Karpas-422 (cell line): ENCODE measurements around the gene DPY19L2. TPM values are rescaled to one million over a fixed set of nuclear protein-coding genes. Genes with fewer than 3 reads are reported as not detected.
"Not testable (repeated sequence)": the region's sequence is repeated elsewhere in the genome, so short reads cannot be mapped to it uniquely, and the experiment has no call there.

ENCODE experiments used
- DNase-seq: peaks from one replicate; pipeline ENCODE4 v3.0.0-alpha.2; 2015
- H2AFZ ChIP-seq: fragments of 200-600 bp; sonication (generic); 2 replicates; pipeline ENCODE4 v1.6.1; 2014; ENCODE audit warnings: antibody characterized with exemption, low read length, mixed read lengths
- H3K27ac ChIP-seq: fragments of 200-600 bp; sonication (generic); 2 replicates; pipeline ENCODE4 v1.5.1; 2014; ENCODE audit warnings: mild to moderate bottlenecking, low read length, moderate library complexity
- H3K27me3 ChIP-seq: fragments of 200-600 bp; sonication (generic); 2 replicates; pipeline ENCODE4 v1.6.1; 2014; ENCODE audit warnings: low read length, mixed read lengths
- H3K36me3 ChIP-seq: fragments of 200-600 bp; sonication (generic); 2 replicates; pipeline ENCODE4 v1.6.1; 2014; ENCODE audit warnings: low read length, mixed read lengths; ENCODE audit not compliant: insufficient read depth
- H3K4me1 ChIP-seq: fragments of 200-600 bp; sonication (generic); 2 replicates; pipeline ENCODE4 v1.6.1; 2014; ENCODE audit warnings: mild to moderate bottlenecking, low read length, mixed read lengths
- H3K4me2 ChIP-seq: fragments of 200-600 bp; sonication (generic); 2 replicates; pipeline ENCODE4 v1.6.1; 2014; ENCODE audit warnings: low read length, low read depth, mild to moderate bottlenecking; ENCODE audit not compliant: poor library complexity, severe bottlenecking
- H3K4me3 ChIP-seq: fragments of 200-600 bp; sonication (generic); 2 replicates; pipeline ENCODE4 v1.5.1; 2014; ENCODE audit warnings: mild to moderate bottlenecking, antibody characterized with exemption, low read length, mixed read lengths
- H3K79me2 ChIP-seq: fragments of 200-600 bp; sonication (generic); 2 replicates; pipeline ENCODE4 v1.6.1; 2014; ENCODE audit warnings: mild to moderate bottlenecking, low read length, mixed read lengths
- H3K9ac ChIP-seq: fragments of 200-600 bp; sonication (generic); 2 replicates; pipeline ENCODE4 v1.6.0; 2014; ENCODE audit warnings: low read length
- H3K9me2 ChIP-seq: fragments of 200-600 bp; sonication (generic), shearing (Covaris generic); replicated peaks from 2 replicates; pipeline ENCODE4 v1.6.0; 2014; ENCODE audit warnings: mild to moderate bottlenecking, low read length, moderate library complexity; ENCODE audit not compliant: insufficient read depth
- H3K9me3 ChIP-seq: fragments of 300-700, 200-600 bp; sonication (generic); 2 replicates; pipeline ENCODE4 v1.6.1; 2014; ENCODE audit warnings: low read length, mixed read lengths
- H4K20me1 ChIP-seq: fragments of 200-600 bp; sonication (generic); 2 replicates; pipeline ENCODE4 v1.6.1; 2014; ENCODE audit warnings: mild to moderate bottlenecking, antibody characterized with exemption, low read length, low read depth; ENCODE audit not compliant: insufficient read depth
- total RNA-seq: library from RNA; depleted of rRNA; stranded (reverse); fragments of >200 nt; shearing (Covaris generic); gene quantifications from 2 replicates; pipeline ENCODE4 v1.2.3, GENCODE V29; 2014; ENCODE audit warnings: low replicate concordance

Gene DPY19L2
- total RNA-seq, 1 experiment from 2014 or later = not detected

DNA sequence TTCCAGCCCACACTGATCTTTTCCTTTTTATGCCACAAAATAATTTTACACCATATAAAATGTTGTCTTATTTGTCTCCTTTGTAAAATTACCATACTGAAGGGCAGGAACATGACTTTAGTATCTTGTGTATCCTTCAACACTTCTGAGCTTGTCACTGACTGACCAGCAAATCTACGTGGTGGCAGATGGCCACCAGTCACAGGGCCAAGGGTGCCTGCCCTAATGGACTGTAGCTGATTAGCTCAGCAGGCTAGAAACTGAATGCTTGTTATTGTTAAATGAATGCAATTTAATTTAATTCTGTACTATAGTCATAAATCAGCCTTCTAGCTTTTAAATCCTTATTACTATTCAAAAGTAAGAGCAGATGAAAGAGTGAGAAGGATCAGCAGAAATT lies 85.0 kb downstream of the DPY19L2 start:
- not testable (repeated sequence) for DNase-seq, H3K36me3 ChIP-seq, H3K4me3 ChIP-seq, H3K27me3 ChIP-seq, H2AFZ ChIP-seq, H3K9me3 ChIP-seq, H3K27ac ChIP-seq, H3K9me2 ChIP-seq, H3K4me2 ChIP-seq, H3K9ac ChIP-seq, H3K79me2 ChIP-seq, H3K4me1 ChIP-seq, H4K20me1 ChIP-seq

DNA sequence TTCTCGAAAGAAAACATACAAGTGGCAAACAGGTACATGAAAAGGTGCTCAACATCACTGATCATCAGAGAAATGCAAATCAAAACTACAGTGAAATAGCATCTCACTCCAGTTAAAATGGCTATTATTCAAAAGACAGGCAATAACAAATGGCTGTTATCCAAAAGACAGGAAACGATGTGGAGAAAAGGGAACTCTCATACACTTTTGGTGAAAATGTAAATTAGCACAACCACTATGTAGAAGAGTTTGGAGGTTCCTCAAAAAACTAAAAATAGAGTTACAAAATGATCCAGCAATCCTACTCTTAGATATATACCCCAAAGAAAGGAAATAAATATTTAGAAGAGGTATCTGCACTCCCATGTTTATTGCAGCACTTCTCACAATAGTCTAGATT lies 90.7 kb downstream of the DPY19L2 start:
- H2AFZ ChIP-seq, H4K20me1 ChIP-seq, DNase-seq, H3K27ac ChIP-seq, H3K36me3 ChIP-seq, H3K27me3 ChIP-seq, H3K4me1 ChIP-seq, H3K4me3 ChIP-seq, H3K9me3 ChIP-seq, H3K79me2 ChIP-seq, H3K4me2 ChIP-seq, H3K9me2 ChIP-seq, H3K9ac ChIP-seq: not testable (repeated sequence)

GRCh38 chr12:63572038-63572437 lies 96.3 kb downstream of the DPY19L2 start:
- H3K9ac ChIP-seq, H2AFZ ChIP-seq, H3K9me3 ChIP-seq, H3K9me2 ChIP-seq, H4K20me1 ChIP-seq, H3K79me2 ChIP-seq, H3K4me2 ChIP-seq, DNase-seq, H3K4me3 ChIP-seq, H3K27me3 ChIP-seq, H3K36me3 ChIP-seq, H3K4me1 ChIP-seq, H3K27ac ChIP-seq: not testable (repeated sequence)

DNA sequence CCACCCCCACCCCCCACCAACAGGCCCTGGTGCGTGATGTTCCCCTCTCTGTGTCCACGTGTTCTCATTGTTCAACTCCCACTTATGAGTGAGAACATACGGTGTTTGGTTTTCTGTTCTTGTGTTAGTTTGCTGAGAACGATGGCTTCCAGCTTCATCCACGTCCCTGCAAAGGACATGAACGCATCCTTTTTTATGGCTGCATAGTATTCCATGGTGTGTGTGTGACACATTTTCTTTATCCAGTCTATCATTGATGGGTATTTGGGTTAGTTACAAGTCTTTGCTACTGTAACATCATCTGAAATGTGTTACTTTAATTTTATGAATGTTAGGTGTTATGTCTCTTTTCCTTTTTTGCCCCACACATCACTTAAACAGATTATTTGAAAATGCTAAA lies 109.8 kb downstream of the DPY19L2 start:
- H3K9me2 ChIP-seq, H3K36me3 ChIP-seq, H3K27ac ChIP-seq, DNase-seq, H3K4me2 ChIP-seq, H3K9ac ChIP-seq, H3K4me1 ChIP-seq, H3K27me3 ChIP-seq, H2AFZ ChIP-seq, H3K4me3 ChIP-seq, H3K79me2 ChIP-seq, H3K9me3 ChIP-seq, H4K20me1 ChIP-seq: not testable (repeated sequence)

DNA sequence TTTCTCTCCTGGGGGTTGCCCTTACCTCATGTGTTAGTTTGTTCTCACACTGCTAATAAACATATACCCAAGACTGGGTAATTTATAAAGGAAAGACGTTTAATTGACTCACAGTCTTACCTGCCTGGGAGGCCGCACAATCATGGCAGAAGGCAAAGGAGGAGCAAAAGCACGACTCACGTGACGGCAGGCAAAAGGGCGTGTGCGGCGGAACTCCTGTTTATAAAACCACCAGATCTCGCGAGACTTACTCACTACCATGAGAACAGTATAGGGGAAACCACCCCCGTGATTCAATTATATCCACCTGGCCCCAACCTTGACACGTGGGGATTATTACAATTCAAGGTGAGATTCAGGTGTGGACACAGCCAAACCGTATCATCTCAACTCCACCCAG lies 116.9 kb downstream of the DPY19L2 start:
- not testable (repeated sequence) for DNase-seq, H3K9me3 ChIP-seq, H3K4me1 ChIP-seq, H3K9me2 ChIP-seq, H3K36me3 ChIP-seq, H3K4me3 ChIP-seq, H3K27ac ChIP-seq, H4K20me1 ChIP-seq, H3K9ac ChIP-seq, H3K79me2 ChIP-seq, H2AFZ ChIP-seq, H3K27me3 ChIP-seq, H3K4me2 ChIP-seq

GRCh38 chr12:63549034-63549433 lies 119.3 kb downstream of the DPY19L2 start:
- not testable (repeated sequence) for H3K9me3 ChIP-seq, H3K9ac ChIP-seq, H3K27me3 ChIP-seq, H3K4me3 ChIP-seq, H2AFZ ChIP-seq, H3K4me1 ChIP-seq, H3K9me2 ChIP-seq, DNase-seq, H3K79me2 ChIP-seq, H3K4me2 ChIP-seq, H3K36me3 ChIP-seq, H3K27ac ChIP-seq, H4K20me1 ChIP-seq

DNA sequence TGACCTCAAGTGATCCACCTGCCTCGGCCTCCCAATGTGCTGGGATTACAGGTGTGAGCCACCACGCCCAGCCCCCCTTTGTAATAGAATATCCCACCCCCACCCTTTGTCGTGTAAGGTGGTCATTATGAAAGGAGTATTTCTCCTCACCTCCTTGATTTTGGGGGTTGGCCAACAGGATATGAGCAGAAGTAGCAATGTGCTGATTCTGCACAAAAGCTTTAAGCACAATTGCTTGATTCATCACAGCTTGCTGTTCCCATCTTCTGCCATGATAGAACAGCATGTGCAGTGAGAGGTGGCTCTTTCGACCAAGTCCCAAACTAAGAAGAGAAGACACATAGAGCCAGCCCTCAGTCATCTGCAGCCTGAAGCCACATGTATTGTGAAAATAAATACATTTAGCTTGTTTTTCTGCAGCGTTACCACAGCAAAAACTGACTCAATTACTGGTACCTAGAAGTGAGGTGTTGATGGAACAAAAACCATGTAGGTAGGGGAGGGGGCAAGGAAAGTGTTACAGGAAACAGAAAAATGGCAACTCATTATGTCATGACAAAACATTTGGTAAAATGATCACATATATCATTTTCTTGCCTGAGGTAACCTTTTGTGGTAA lies 122.9 kb downstream of the DPY19L2 start:
- H3K27me3 ChIP-seq, H3K4me1 ChIP-seq, H3K9me2 ChIP-seq, H3K9ac ChIP-seq, H3K27ac ChIP-seq, H4K20me1 ChIP-seq, H3K79me2 ChIP-seq, DNase-seq, H3K4me2 ChIP-seq, H3K9me3 ChIP-seq, H2AFZ ChIP-seq, H3K4me3 ChIP-seq, H3K36me3 ChIP-seq: not testable (repeated sequence)

DNA sequence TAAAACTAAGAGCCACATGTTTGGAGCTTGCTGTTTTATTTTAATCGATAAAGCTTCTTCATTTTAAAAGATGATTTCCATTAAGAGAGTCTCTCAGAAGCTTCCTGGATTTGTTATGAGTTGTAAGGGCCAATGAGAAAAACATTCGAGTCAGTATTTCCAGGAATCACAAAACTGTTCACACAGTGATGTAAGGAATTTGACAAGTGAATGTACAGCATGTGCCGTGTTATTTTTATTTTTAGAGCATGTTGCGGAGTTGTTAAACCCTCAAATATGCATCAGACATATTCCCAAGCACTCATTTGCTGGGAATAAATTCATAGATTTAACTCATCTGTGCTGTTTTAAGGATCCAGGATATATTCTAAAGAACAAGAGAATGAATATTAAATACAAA lies 129.6 kb downstream of the DPY19L2 start:
- H3K36me3 ChIP-seq, H3K27ac ChIP-seq, H3K9me3 ChIP-seq, H2AFZ ChIP-seq, H3K79me2 ChIP-seq, H3K4me2 ChIP-seq, DNase-seq, H3K27me3 ChIP-seq, H3K9me2 ChIP-seq, H3K4me1 ChIP-seq, H3K9ac ChIP-seq, H3K4me3 ChIP-seq, H4K20me1 ChIP-seq: not testable (repeated sequence)

- H3K4me1 ChIP-seq, H3K27ac ChIP-seq, H3K4me3 ChIP-seq, H3K9me2 ChIP-seq, H3K79me2 ChIP-seq, H3K9me3 ChIP-seq, H4K20me1 ChIP-seq, H2AFZ ChIP-seq, H3K27me3 ChIP-seq, H3K4me2 ChIP-seq, H3K36me3 ChIP-seq, H3K9ac ChIP-seq, DNase-seq: not testable (repeated sequence)
These were observed 130.5 kb downstream of the DPY19L2 start for GRCh38 chr12:63537838-63538237.
